Measurements from ENCODE around the gene SUSD1. TPM values are rescaled to one million over a fixed set of nuclear protein-coding genes. Genes with fewer than 3 reads are reported as not detected.

Gene SUSD1
- total and polyA plus RNA-seq, 4 experiments from 2014 or later: 3.6 to 8.4 (median 5.8) TPM

DNA sequence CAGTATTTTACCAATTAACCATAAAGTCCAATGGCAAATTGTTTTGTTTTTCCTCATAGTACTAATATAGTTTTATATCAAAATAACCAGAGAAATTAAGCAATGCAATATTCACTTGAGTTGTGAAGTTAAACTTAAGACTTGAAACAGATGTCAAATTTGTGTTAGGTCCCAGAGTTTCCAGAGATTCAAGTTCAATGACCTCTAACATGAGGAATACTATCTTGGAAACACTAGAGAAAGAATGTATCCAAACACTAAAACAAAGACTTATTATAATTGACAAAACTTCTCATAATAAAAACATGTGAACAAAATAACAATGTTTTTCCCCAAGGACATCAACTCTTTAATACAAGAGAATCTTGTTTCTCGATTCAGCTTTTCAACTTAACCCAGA, 18.0 kb downstream of the SUSD1 start:
- no peaks in the 10 kb centered on the region for H3K36me3 ChIP-seq (ENCODE audit: insufficient read depth, low read length)
- Mint-ChIP-seq H3K27me3 (no peaks in the 10 kb centered on the region), H3K4me3 (no peak overlapping the region), H3K9me3 (no peaks in the 10 kb centered on the region), H3K4me1 (peaks cover 0 to 5% (median 2%) of the 10 kb centered on the region in 4 donors), H3K27ac (peak overlapping the region in 2 of 7 donors; percentile 2 to 16), H3K36me3 (peaks cover 15 to 21% of the 10 kb centered on the region in 2 donors)
- H3K9me3 ChIP-seq (ENCODE audit: control insufficient read depth in 1 of 2, low read length in 2 of 2): no peaks in the 10 kb centered on the region
- H3K4me3 ChIP-seq (ENCODE audit: low read length in 2 of 2): no peak overlapping the region
- H3K27me3 ChIP-seq (ENCODE audit: insufficient read depth, low read length): no peaks in the 10 kb centered on the region
- DNase-seq: no peak
- H3K4me1 ChIP-seq (ENCODE audit: insufficient read depth, low read length): no peaks in the 10 kb centered on the region
- intact Hi-C loops (cut with micrococcal nuclease): loop anchor here (10.0 kb wide), 1 partner anchor 58 kb away; no protein-coding TSS in a partner anchor
- no peak overlapping the region for H3K27ac ChIP-seq (ENCODE audit: low read depth, low read length)
- POLR2A ChIA-PET (ENCODE audit: partially characterized antibody): no interaction called here
- CTCF ChIA-PET (ENCODE audit: partially characterized antibody): no interaction called here

DNA sequence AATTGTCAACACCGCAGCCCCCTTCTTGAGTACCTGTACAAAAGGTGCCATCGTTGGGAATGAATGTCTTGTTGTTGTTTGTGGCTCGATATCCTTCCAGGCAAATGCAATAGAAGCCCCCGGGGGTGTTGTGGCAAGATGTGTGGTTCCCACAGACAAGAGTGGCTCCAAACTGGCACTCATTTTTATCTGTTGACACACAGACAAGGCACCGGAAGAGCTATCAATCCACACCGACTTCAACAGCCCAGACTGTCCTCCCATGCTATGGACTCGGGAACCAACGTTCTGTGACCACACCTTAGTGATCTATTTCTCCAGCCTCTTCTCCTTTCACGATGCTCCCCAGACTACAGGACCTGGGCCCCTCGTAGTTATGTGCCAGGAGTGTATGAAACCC, 25.9 kb downstream of the SUSD1 start:
- Histone ChIP-seq H3K27ac (ENCODE audit: low read depth, low read length) (no peak overlapping the region), H3K27me3 (ENCODE audit: insufficient read depth, low read length) (no peaks in the 10 kb centered on the region), H3K4me3 (ENCODE audit: low read length in 2 of 2) (no peak overlapping the region), H3K9me3 (ENCODE audit: control insufficient read depth in 1 of 2, low read length in 2 of 2) (no peaks in the 10 kb centered on the region), H3K36me3 (ENCODE audit: insufficient read depth, low read length) (no peaks in the 10 kb centered on the region), H3K4me1 (ENCODE audit: insufficient read depth, low read length) (no peaks in the 10 kb centered on the region)
- ChIA-PET POLR2A (ENCODE audit: partially characterized antibody) (no interaction called here), CTCF (ENCODE audit: partially characterized antibody) (interaction anchor here (1.0 kb wide), 1 partner anchor 14 kb away, joined by 3 read pairs; no protein-coding TSS in a partner anchor)
- no peak overlapping the region for H3K27ac Mint-ChIP-seq
- no peak for DNase-seq
- no peak overlapping the region for H3K4me3 Mint-ChIP-seq
- H3K4me1 Mint-ChIP-seq: peaks cover 0 to 2% (median 0%) of the 10 kb centered on the region in 4 donors
- no peaks in the 10 kb centered on the region for H3K27me3 Mint-ChIP-seq
- peaks cover 16 to 22% of the 10 kb centered on the region in 2 donors for H3K36me3 Mint-ChIP-seq
- H3K9me3 Mint-ChIP-seq: no peaks in the 10 kb centered on the region
- intact Hi-C loops (cut with micrococcal nuclease): no loop called here

DNA sequence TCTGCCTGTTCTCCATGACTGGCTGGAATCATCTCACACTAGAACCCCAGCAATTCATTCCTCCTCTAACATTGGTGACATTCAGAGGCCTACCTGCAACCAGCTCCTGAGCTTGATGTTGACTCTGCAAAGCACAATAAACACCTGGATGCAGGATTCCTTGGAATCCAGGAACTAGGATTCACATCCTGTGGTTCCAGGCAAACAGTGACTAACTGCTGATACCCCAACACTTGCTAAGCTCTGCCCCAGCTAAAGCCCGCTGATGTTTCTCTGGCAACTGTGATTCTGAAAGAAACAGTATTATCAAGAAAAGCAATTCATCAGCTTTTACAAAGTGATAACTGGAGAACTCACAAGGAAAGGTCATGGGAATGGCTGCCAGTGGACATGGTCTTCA, 29.2 kb downstream of the SUSD1 start:
- intact Hi-C loops (cut with micrococcal nuclease): no loop called here
- POLR2A ChIA-PET (ENCODE audit: partially characterized antibody): interaction anchor here (1.4 kb wide), 1 partner anchor 35 kb away, joined by 3 read pairs; no protein-coding TSS in a partner anchor
- peak overlapping the region in 1 of 7 donors; percentile 7 for H3K27ac Mint-ChIP-seq

DNA sequence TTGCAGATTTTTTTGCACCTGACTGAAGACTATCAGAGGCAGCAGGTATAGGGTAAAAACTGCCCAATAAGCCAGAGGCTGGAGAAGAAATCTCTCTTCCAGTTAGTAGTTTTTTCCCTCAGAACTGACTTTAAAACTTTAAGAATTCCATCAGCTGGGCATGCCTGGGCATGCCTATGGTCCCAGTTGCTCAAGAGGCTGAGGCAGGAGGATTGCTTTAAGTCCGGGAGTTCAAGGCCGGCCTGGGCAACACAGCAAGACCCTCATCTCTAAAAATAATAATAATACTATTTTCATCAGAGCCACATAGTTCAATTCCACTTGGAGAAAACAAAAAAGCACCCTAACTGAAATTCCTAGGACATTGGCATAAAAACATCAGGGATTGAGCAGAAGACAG, 30.3 kb downstream of the SUSD1 start:
- H3K27me3 ChIP-seq (ENCODE audit: insufficient read depth, low read length): no peaks in the 10 kb centered on the region
- no peak overlapping the region for H3K4me3 Mint-ChIP-seq
- H3K36me3 Mint-ChIP-seq: peaks cover 32 to 34% of the 10 kb centered on the region in 2 donors
- H3K4me1 ChIP-seq (ENCODE audit: insufficient read depth, low read length): no peaks in the 10 kb centered on the region
- H3K9me3 ChIP-seq (ENCODE audit: control insufficient read depth in 1 of 2, low read length in 2 of 2): no peaks in the 10 kb centered on the region
- no peak overlapping the region for H3K27ac Mint-ChIP-seq
- H3K27ac ChIP-seq (ENCODE audit: low read depth, low read length): no peak overlapping the region
- intact Hi-C loops (cut with micrococcal nuclease): no loop called here
- POLR2A ChIA-PET (ENCODE audit: partially characterized antibody): interaction anchor here (1.4 kb wide), 1 partner anchor 36 kb away, joined by 3 read pairs; no protein-coding TSS in a partner anchor
- peaks cover 0 to 2% (median 0%) of the 10 kb centered on the region in 4 donors for H3K4me1 Mint-ChIP-seq
- no peaks in the 10 kb centered on the region for H3K36me3 ChIP-seq (ENCODE audit: insufficient read depth, low read length)
- no peaks in the 10 kb centered on the region for H3K27me3 Mint-ChIP-seq
- no peaks in the 10 kb centered on the region for H3K9me3 Mint-ChIP-seq
- H3K4me3 ChIP-seq (ENCODE audit: low read length in 2 of 2): no peak overlapping the region
- CTCF ChIA-PET (ENCODE audit: partially characterized antibody): no interaction called here
- DNase-seq: no peak

More for the DNA sequence above, 29.2 kb downstream of the SUSD1 start:
- DNase-seq: no peak
- no peaks in the 10 kb centered on the region for H3K36me3 ChIP-seq (ENCODE audit: insufficient read depth, low read length)
- no peak overlapping the region for H3K4me3 ChIP-seq (ENCODE audit: low read length in 2 of 2)
- H3K9me3 ChIP-seq (ENCODE audit: control insufficient read depth in 1 of 2, low read length in 2 of 2): no peaks in the 10 kb centered on the region
- H3K4me3 Mint-ChIP-seq: no peak overlapping the region
- H3K27ac ChIP-seq (ENCODE audit: low read depth, low read length): no peak overlapping the region
- H3K27me3 Mint-ChIP-seq: no peaks in the 10 kb centered on the region
- H3K9me3 Mint-ChIP-seq: no peaks in the 10 kb centered on the region
- CTCF ChIA-PET (ENCODE audit: partially characterized antibody): interaction anchor here (1.0 to 1.3 kb wide), 2 partner anchors 13 to 36 kb away, joined by 3 read pairs; no protein-coding TSS in a partner anchor
- H3K4me1 Mint-ChIP-seq: peaks cover 0 to 2% (median 0%) of the 10 kb centered on the region in 4 donors
- H3K27me3 ChIP-seq (ENCODE audit: insufficient read depth, low read length): no peaks in the 10 kb centered on the region
- H3K36me3 Mint-ChIP-seq: peaks cover 32% of the 10 kb centered on the region in 2 donors
- H3K4me1 ChIP-seq (ENCODE audit: insufficient read depth, low read length): no peaks in the 10 kb centered on the region

DNA sequence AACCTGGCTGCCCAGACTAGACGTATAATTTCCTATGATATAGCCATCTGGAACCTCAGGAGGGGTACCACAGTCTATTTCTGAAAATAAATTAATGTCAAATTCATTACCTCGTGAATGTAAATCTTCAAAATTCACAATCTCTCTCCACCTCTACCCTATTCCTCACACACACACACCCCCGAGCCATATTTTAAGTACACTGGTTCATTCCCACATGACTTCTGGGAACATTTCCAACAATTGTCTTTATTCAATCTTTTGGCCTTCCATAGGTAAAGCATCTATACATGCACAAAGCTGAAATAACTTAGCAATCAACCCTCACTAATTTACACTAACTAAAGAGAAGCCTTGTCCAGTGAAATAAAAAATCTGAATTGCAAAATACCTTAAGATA, 32.7 kb downstream of the SUSD1 start:
- ChIA-PET CTCF (ENCODE audit: partially characterized antibody) (interaction anchor here (0.8 kb wide), 1 partner anchor 10 kb away, joined by 3 read pairs; no protein-coding TSS in a partner anchor), POLR2A (ENCODE audit: partially characterized antibody) (no interaction called here)
- Mint-ChIP-seq H3K27ac (peak overlapping the region in 1 of 7 donors; percentile 28), H3K27me3 (no peaks in the 10 kb centered on the region), H3K4me1 (no peaks in the 10 kb centered on the region), H3K4me3 (no peak overlapping the region), H3K9me3 (no peaks in the 10 kb centered on the region), H3K36me3 (peaks cover 22% of the 10 kb centered on the region in 2 donors)
- DNase-seq: no peak
- Histone ChIP-seq H3K27me3 (ENCODE audit: insufficient read depth, low read length) (no peaks in the 10 kb centered on the region), H3K27ac (ENCODE audit: low read depth, low read length) (no peak overlapping the region), H3K36me3 (ENCODE audit: insufficient read depth, low read length) (no peaks in the 10 kb centered on the region), H3K4me1 (ENCODE audit: insufficient read depth, low read length) (no peaks in the 10 kb centered on the region), H3K4me3 (ENCODE audit: low read length in 2 of 2) (no peak overlapping the region), H3K9me3 (ENCODE audit: control insufficient read depth in 1 of 2, low read length in 2 of 2) (no peaks in the 10 kb centered on the region)
- intact Hi-C loops (cut with micrococcal nuclease): no loop called here

DNA sequence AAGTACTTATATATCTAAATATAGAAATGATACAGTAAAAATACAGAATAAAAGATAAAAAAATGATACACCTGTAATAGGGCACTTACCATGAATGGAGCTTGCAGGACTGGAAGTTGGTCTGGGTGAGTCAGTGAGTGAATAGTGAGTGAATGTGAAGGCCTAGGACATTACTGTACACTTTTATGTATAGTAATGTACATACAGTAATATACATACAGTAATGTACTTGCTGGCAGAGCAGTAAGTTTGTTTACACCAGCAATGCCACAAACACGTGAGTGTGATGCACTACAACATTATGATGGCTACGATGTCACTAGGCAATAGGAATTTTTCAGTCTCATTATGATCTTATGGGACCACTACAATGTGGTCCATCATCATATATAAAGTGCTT, 34.2 kb downstream of the SUSD1 start:
- no peak overlapping the region for H3K4me3 ChIP-seq (ENCODE audit: low read length in 2 of 2)
- no peak overlapping the region for H3K27ac ChIP-seq (ENCODE audit: low read depth, low read length)
- intact Hi-C loops (cut with micrococcal nuclease): no loop called here
- H3K27me3 ChIP-seq (ENCODE audit: insufficient read depth, low read length): no peaks in the 10 kb centered on the region
- H3K36me3 Mint-ChIP-seq: peaks cover 26 to 28% of the 10 kb centered on the region in 2 donors
- H3K27me3 Mint-ChIP-seq: no peaks in the 10 kb centered on the region
- POLR2A ChIA-PET (ENCODE audit: partially characterized antibody): no interaction called here
- H3K4me1 Mint-ChIP-seq: no peaks in the 10 kb centered on the region
- no peak for DNase-seq
- CTCF ChIA-PET (ENCODE audit: partially characterized antibody): no interaction called here
- H3K9me3 Mint-ChIP-seq: no peaks in the 10 kb centered on the region
- H3K4me3 Mint-ChIP-seq: no peak overlapping the region
- no peaks in the 10 kb centered on the region for H3K9me3 ChIP-seq (ENCODE audit: control insufficient read depth in 1 of 2, low read length in 2 of 2)
- H3K27ac Mint-ChIP-seq: no peak overlapping the region
- H3K4me1 ChIP-seq (ENCODE audit: insufficient read depth, low read length): no peaks in the 10 kb centered on the region
- no peaks in the 10 kb centered on the region for H3K36me3 ChIP-seq (ENCODE audit: insufficient read depth, low read length)

DNA sequence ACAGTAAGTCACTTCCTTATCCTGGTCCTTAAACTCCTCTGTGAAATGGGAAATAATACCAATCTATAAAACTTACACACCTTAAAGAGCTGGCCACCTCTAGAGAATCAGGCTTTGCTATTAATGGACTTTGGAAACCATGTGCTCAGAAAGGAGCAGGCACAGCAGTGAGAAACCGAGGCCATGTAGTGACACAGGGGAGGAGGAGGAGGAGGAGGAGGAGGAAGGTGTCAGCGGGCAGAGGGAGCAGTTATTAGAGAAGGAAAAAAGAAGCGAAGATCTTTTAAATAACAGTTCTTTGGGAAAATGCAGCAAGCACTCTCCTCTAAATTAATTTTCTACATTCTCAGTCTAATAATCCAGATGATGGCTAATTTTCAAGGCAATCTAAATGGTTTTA, 38.0 kb downstream of the SUSD1 start:
- POLR2A ChIA-PET (ENCODE audit: partially characterized antibody): no interaction called here
- no peak overlapping the region for H3K27ac Mint-ChIP-seq
- no peak for DNase-seq

More for the DNA sequence above, 38.0 kb downstream of the SUSD1 start:
- Histone ChIP-seq H3K27ac (ENCODE audit: low read depth, low read length) (no peak overlapping the region), H3K36me3 (ENCODE audit: insufficient read depth, low read length) (no peaks in the 10 kb centered on the region), H3K9me3 (ENCODE audit: control insufficient read depth in 1 of 2, low read length in 2 of 2) (no peaks in the 10 kb centered on the region), H3K4me3 (ENCODE audit: low read length in 2 of 2) (no peak overlapping the region), H3K27me3 (ENCODE audit: insufficient read depth, low read length) (no peaks in the 10 kb centered on the region), H3K4me1 (ENCODE audit: insufficient read depth, low read length) (no peaks in the 10 kb centered on the region)
- Mint-ChIP-seq H3K9me3 (no peaks in the 10 kb centered on the region), H3K27me3 (no peaks in the 10 kb centered on the region), H3K4me3 (no peak overlapping the region), H3K36me3 (peaks cover 28 to 45% of the 10 kb centered on the region in 2 donors), H3K4me1 (no peaks in the 10 kb centered on the region)
- CTCF ChIA-PET (ENCODE audit: partially characterized antibody): no interaction called here
- intact Hi-C loops (cut with micrococcal nuclease): no loop called here

Data from CD4-positive, alpha-beta memory T cell (primary cell).